MM.1S (cell line): Measurements from ENCODE around the gene ZFX.

Experiments
- DNase-seq: peaks from one replicate; pipeline ENCODE4 v3.0.0-alpha.2; 2015
- H2AFZ ChIP-seq: fragments of 300-600 bp; sonication (generic); 2 replicates; pipeline ENCODE4 v1.6.0; 2016; ENCODE audit warnings: antibody characterized with exemption, low read length
- H3F3A ChIP-seq: fragments of 300-600 bp; sonication (generic); 2 replicates; pipeline ENCODE4 v1.6.1; 2016; ENCODE audit warnings: mild to moderate bottlenecking, antibody characterized with exemption, low read length, moderate library complexity, mixed read lengths; ENCODE audit not compliant: insufficient read depth
- H3K27ac ChIP-seq: fragments of 300-600 bp; sonication (generic); 2 replicates; pipeline ENCODE4 v1.5.1; 2016; ENCODE audit warnings: mild to moderate bottlenecking, low read length
- H3K27me3 ChIP-seq: fragments of 300-600 bp; sonication (generic); replicated peaks from 2 replicates; pipeline ENCODE4 v1.6.0; 2016; ENCODE audit warnings: low read length; ENCODE audit not compliant: insufficient read depth
- H3K36me3 ChIP-seq: fragments of 300-600 bp; sonication (generic); replicated peaks from 2 replicates; pipeline ENCODE4 v1.6.1; 2016; ENCODE audit warnings: mild to moderate bottlenecking, low read length, mixed read lengths; ENCODE audit not compliant: insufficient read depth
- H3K4me1 ChIP-seq: fragments of 300-600 bp; sonication (generic); 2 replicates; pipeline ENCODE4 v1.6.1; 2016; ENCODE audit warnings: low read length, mixed read lengths
- H3K4me2 ChIP-seq: fragments of 300-600 bp; sonication (generic); 2 replicates; pipeline ENCODE4 v1.6.0; 2016; ENCODE audit warnings: low read depth, low read length
- H3K4me3 ChIP-seq: fragments of 300-600 bp; sonication (generic); 2 replicates; pipeline ENCODE4 v1.5.1; 2016; ENCODE audit warnings: low read length, mixed read lengths
- H3K79me2 ChIP-seq: fragments of 300-600 bp; sonication (generic); 2 replicates; pipeline ENCODE4 v1.6.1; 2016; ENCODE audit warnings: mixed run types, low read length, mixed read lengths
- H3K9ac ChIP-seq: fragments of 300-600 bp; sonication (generic); 2 replicates; pipeline ENCODE4 v1.6.1; 2016; ENCODE audit warnings: low read length, mixed read lengths
- H3K9me2 ChIP-seq: fragments of 300-600 bp; sonication (generic); replicated peaks from 2 replicates; pipeline ENCODE4 v1.6.1; 2016; ENCODE audit warnings: mild to moderate bottlenecking, low read length, mixed read lengths; ENCODE audit not compliant: insufficient read depth
- H3K9me3 ChIP-seq: fragments of 300-600 bp; sonication (generic); replicated peaks from 2 replicates; pipeline ENCODE4 v1.6.1; 2016; ENCODE audit warnings: mild to moderate bottlenecking, low read length, mixed read lengths; ENCODE audit not compliant: insufficient read depth
- H4K20me1 ChIP-seq: fragments of 300-600 bp; sonication (generic); 2 replicates; pipeline ENCODE4 v1.6.1; 2016; ENCODE audit warnings: mild to moderate bottlenecking, low read length, moderate library complexity, mixed read lengths; ENCODE audit not compliant: insufficient read depth
- EZH2 ChIP-seq: fragments of 300-600 bp; sonication (generic); optimal IDR thresholded peaks from 2 replicates; pipeline ENCODE3; 2017; ENCODE audit warnings: low read depth, mild to moderate bottlenecking, antibody characterized with exemption, low read length, mixed read lengths
- EZH2phosphoT487 ChIP-seq: fragments of 300-600 bp; sonication (generic); IDR thresholded peaks from 2 replicates; pipeline ENCODE4 v1.6.1; 2018; ENCODE audit warnings: antibody characterized with exemption, low read length
- TF ChIP-seq, protein P1 (sequence below): fragments of 300-600 bp; sonication (generic); IDR thresholded peaks from 2 replicates; pipeline ENCODE4 v1.5.1; 2016; ENCODE audit warnings: antibody characterized with exemption, low read length, mixed read lengths

Gene ZFX

DNA sequence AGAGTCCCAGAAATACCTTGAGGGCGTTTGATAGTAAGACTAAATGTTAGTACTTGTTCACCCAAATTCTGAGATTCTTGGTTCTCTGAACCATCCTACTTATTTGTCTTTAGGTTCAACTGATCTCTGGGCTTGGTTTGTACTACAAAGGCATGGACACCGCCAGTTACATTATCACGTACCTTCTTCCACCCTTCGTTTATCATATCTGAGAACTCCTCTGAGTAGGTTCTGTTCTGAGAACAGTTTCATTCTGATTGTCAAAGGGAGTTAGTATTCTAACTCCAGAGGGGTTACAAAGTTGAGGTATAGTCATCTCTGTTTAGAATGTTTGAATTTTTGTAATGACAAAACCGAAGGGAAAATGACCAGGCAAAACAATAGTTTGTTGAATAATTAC is 19.3 kb downstream of the ZFX start:
- Histone ChIP-seq H4K20me1 (peaks cover 9% of the 10 kb centered on the region; the same call in 1 of the 2 replicates), H3K79me2 (peaks cover 98% of the 10 kb centered on the region), H3K9me3 (no peaks in the 10 kb centered on the region), H3K4me3 (no peak overlapping the region), H3K27ac (no peak overlapping the region), H3K9ac (no peak overlapping the region), H3K4me2 (no peak overlapping the region), H3F3A (no peaks in the 10 kb centered on the region), H3K9me2 (no peaks in the 10 kb centered on the region), H3K36me3 (0 out of 2 replicates have a peak, but pooled peaks cover 3% of the 10 kb centered on the region), H3K27me3 (no peaks in the 10 kb centered on the region), H3K4me1 (no peaks in the 10 kb centered on the region), H2AFZ (no peak overlapping the region)
- TF ChIP-seq, protein P1, sequence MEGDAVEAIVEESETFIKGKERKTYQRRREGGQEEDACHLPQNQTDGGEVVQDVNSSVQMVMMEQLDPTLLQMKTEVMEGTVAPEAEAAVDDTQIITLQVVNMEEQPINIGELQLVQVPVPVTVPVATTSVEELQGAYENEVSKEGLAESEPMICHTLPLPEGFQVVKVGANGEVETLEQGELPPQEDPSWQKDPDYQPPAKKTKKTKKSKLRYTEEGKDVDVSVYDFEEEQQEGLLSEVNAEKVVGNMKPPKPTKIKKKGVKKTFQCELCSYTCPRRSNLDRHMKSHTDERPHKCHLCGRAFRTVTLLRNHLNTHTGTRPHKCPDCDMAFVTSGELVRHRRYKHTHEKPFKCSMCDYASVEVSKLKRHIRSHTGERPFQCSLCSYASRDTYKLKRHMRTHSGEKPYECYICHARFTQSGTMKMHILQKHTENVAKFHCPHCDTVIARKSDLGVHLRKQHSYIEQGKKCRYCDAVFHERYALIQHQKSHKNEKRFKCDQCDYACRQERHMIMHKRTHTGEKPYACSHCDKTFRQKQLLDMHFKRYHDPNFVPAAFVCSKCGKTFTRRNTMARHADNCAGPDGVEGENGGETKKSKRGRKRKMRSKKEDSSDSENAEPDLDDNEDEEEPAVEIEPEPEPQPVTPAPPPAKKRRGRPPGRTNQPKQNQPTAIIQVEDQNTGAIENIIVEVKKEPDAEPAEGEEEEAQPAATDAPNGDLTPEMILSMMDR = no peak
- TF ChIP-seq EZH2phosphoT487 (no peak), EZH2 (no peak)
- DNase-seq = no peak

DNA sequence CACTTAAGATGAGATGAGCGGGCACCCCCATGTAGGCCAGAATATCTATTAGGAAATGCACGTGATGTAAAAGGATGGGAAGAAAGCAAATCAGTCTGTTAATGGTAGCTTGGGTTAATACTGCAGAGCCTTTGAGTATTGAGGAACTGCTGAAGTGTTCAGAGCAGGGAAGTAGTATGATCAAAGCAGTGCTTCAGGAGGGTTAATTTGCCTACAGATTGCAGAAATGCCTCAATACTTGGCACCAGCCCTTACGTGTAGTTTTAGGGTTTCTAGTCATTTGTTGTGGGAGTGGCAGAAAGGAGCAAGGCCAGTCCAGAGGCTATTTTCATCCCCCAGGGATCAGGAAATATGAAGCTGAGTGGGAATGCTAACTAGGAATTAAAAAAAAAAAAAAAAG is 19.7 kb downstream of the ZFX start:
- DNase-seq = no peak

DNA sequence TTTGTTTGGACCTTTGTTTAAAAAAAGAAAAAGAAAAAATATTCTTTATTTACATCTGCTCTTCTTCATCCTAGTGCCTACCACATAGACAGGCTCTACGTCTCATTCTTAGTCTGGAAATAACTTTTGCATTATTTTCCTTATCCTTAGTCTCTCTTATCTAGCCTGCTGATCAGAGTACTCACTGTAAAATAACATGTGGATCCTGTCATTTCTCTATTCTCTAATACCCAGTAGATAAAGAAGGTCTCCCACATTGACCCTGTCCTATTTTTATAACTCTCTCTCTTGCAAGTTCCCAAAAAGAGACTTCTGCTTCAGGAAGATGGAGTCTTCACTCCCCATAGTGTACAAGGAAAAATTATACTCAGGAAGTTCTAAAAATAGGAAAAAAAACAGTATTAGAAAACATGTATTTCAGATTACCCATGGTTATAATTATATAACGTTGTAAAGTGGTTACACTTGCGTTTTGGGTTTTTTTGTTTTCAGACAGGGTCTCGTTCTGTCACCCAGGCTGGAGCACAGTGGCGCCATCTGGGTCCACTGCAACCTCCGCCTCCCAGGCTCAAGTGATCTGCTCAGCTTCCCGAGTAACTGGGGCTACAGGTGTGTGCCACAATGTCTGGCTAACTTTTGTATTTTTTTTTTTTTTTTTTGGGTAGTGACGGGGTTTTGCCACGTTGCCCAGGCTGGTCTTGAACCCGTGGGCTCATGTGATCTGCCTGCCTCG is 23.8 kb downstream of the ZFX start:
- DNase-seq = no peak
- Histone ChIP-seq H3F3A (no peaks in the 10 kb centered on the region), H3K27ac (no peak overlapping the region), H3K79me2 (peaks cover 75% of the 10 kb centered on the region), H3K9me3 (no peaks in the 10 kb centered on the region), H3K4me2 (no peak overlapping the region), H3K36me3 (0 out of 2 replicates have a peak, but pooled peaks cover 3% of the 10 kb centered on the region), H3K4me3 (no peak overlapping the region), H2AFZ (no peak overlapping the region), H3K4me1 (no peaks in the 10 kb centered on the region), H3K9ac (no peak overlapping the region), H4K20me1 (no peaks in the 10 kb centered on the region), H3K27me3 (no peaks in the 10 kb centered on the region), H3K9me2 (no peaks in the 10 kb centered on the region)
- TF ChIP-seq, protein P1 = no peak
- TF ChIP-seq EZH2 (no peak), EZH2phosphoT487 (no peak)

More for the DNA sequence above, 19.7 kb downstream of the ZFX start:
- TF ChIP-seq, protein P1 = no peak
- Histone ChIP-seq H3K4me1 (no peaks in the 10 kb centered on the region), H3K9me2 (no peaks in the 10 kb centered on the region), H2AFZ (no peak overlapping the region), H3K4me2 (no peak overlapping the region), H3K27ac (no peak overlapping the region), H3K79me2 (peaks cover 94% of the 10 kb centered on the region), H3K27me3 (no peaks in the 10 kb centered on the region), H3K9ac (no peak overlapping the region), H3K9me3 (no peaks in the 10 kb centered on the region), H3K4me3 (no peak overlapping the region), H3K36me3 (0 out of 2 replicates have a peak, but pooled peaks cover 3% of the 10 kb centered on the region), H3F3A (no peaks in the 10 kb centered on the region), H4K20me1 (peaks cover 6% of the 10 kb centered on the region; the same call in 1 of the 2 replicates)
